Urinary bladder (tissue), 4 donors: Measurements from ENCODE around the gene PTPN20. TPM values are rescaled to one million over a fixed set of nuclear protein-coding genes. Genes with fewer than 3 reads are reported as not detected.

ENCODE experiments used
- DNase-seq: peaks from one replicate; pipeline ENCODE4 v3.0.0-alpha.2; 2015; ENCODE audit errors: extremely low spot score
- H3K27ac ChIP-seq: one replicate; pipeline ENCODE4 v1.5.1; 2013; ENCODE audit warnings: low read depth, mild to moderate bottlenecking, moderate library complexity
- H3K36me3 ChIP-seq: one replicate; pipeline ENCODE4 v1.6.1; 2013; ENCODE audit warnings: mild to moderate bottlenecking, moderate library complexity; ENCODE audit not compliant: insufficient read depth
- H3K4me1 ChIP-seq: one replicate; pipeline ENCODE4 v1.6.1; 2013; ENCODE audit warnings: mild to moderate bottlenecking, moderate library complexity; ENCODE audit not compliant: insufficient read depth
- H3K4me3 ChIP-seq: one replicate; pipeline ENCODE4 v1.5.1; 2013; ENCODE audit warnings: low read depth, low read length
- WGBS: extraction: QIAGEN DNeasy Blood & Tissue Kit; methylation state at CpG from one replicate; pipeline ENCODE4 v1.1.7; 2013; 5-methylcytosine and 5-hydroxymethylcytosine counted together
- polyA plus RNA-seq: library from polyadenylated mRNA; stranded (reverse); fragments of 200-250 nt; gene quantifications from one replicate; pipeline ENCODE4 v1.2.3, GENCODE V29; 2013
- total RNA-seq: library from RNA; depleted of rRNA; stranded (reverse); fragments of >200 nt; gene quantifications from one replicate; pipeline ENCODE4 v1.2.3, GENCODE V29; 2014
- donor health status: healthy with polysubstance abuse.
- donor health status: healthy.

Gene PTPN20
- total and polyA plus RNA-seq, 2 donors, result 1.3 to 8.6 TPM

DNA sequence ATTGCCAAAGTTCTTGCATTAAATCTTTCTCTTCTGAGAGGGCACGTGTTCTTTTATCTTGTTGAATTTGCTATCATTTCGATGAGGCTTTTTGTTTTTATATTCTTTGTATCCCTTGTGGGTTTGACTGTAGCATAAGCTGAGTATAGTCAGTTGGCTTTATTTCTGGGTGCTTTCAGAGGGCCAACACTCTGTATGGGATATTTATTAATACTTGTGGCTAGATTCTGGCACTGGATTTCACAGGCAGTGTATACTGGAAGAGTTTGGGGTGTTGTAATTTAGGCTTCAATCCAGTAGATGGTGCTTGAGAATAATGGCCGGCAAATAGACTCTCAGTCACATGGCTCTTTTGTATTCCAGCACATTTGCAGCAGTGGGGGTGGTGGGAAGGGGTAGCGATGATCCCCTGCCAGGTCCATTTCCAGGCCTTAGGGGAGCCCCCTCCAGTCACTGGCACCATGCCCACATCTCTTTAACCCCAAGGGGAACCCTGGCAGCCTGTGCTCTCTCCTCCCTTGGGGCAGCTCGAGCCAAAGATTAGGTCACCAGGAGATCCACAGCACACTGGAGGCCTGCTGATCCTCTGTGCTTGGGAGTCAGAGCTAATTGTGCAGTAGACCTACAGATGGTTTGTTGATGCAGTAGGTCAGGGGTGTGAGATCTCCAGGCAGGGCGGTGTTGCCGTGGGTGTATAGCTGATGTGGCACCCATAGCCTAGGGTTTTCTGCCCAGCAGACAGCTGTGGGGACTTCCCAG lies 81.8 kb downstream of the PTPN20 start:
- no peaks in the 10 kb centered on the region for H3K4me1 ChIP-seq
- no peak overlapping the region for H3K27ac ChIP-seq
- WGBS, result 43% methylated on average over 7 of the region's 7 CpGs

DNA sequence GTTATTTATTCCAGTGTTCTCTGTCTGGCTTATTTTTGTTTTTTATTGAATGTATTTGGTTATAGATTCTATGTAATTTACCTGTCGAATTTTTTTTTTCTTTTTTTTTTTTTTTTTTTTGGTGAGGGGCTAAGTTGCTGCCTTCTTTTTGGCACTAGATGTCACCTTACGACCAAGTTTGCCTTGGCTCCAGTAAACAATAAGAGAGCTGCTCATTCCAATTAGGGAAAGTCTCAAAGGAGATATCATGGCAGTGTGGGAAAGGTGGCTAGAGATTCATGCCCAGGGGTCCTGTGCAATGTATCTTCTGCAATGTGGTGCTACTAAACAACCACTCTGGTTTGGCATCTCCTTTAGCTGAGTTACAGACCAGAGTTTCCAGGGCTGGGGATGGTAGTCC lies 84.0 kb downstream of the PTPN20 start:
- no peak overlapping the region for H3K27ac ChIP-seq
- H3K4me1 ChIP-seq, result no peaks in the 10 kb centered on the region
- no peak overlapping the region for H3K4me3 ChIP-seq
- DNase-seq, result no peak
- H3K36me3 ChIP-seq, result no peaks in the 10 kb centered on the region
- 75% methylated on average over 2 of the region's 2 CpGs for WGBS

More for the DNA sequence above, 81.8 kb downstream of the PTPN20 start:
- DNase-seq, result no peak
- Histone ChIP-seq H3K36me3 (no peaks in the 10 kb centered on the region), H3K4me3 (no peak overlapping the region)

DNA sequence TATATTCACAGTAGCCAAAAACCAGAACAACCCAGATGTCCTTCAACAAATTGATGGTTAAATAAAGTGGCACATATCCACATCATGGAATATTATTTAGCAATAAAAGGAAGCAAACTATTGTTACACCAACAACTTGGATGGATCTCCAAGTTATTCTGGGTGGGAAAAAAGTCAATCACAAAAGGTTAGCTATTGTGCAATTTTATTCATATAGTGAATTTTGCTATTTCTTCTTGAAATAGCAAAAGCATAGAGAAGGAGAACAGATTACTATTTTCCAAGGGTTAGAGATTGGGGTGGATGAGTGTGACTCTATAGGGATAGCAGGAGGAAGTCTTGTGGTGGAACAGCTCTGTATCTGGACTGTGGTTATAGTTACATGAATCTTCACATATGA lies 87.0 kb downstream of the PTPN20 start:
- no peak for DNase-seq
- Histone ChIP-seq H3K4me1 (no peaks in the 10 kb centered on the region), H3K36me3 (no peaks in the 10 kb centered on the region), H3K4me3 (no peak overlapping the region), H3K27ac (no peak overlapping the region)

DNA sequence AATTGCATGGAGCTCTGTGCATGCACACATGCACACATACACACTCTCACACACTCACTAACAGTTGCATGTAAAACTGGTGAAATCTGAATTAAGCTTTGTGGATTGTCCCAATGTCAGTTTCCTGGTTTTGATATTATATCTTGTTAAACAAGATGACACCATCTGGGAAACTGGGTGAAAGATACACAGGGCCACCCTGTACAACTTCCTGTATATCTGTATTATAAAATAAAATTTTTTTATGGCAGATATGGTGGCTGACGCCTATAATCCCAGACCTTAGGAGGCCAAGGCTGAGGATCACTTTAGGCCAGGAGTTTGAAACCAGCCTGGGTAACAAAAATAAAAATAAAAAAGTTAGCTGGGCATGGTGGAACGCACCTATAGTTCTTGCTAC lies 87.4 kb downstream of the PTPN20 start:
- no peak overlapping the region for H3K4me3 ChIP-seq
- H3K36me3 ChIP-seq, result no peaks in the 10 kb centered on the region
- no peak for DNase-seq
- WGBS, result 90% methylated on average over 2 of the region's 2 CpGs
- H3K4me1 ChIP-seq, result no peaks in the 10 kb centered on the region
- H3K27ac ChIP-seq, result no peak overlapping the region

DNA sequence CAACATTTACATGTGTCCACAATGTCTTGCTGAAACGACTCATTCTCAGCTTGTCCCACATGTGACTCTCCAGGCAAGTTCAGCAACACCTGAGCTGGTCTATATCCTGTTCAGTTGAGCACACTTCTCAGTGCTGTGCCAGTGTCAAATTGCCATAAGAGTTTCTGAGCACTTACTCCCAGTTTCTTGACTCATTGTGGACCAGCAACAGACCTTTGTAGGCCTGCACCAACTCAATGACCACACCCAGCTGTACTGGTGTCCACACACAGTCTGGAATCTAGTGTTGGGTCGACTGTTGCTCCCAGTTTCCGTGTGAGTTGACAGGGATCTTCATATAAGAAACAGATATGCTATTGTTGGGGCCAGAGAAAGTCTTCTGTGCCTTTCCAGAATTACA lies 88.0 kb downstream of the PTPN20 start:
- no peaks in the 10 kb centered on the region for H3K4me1 ChIP-seq
- no peak for DNase-seq
- H3K27ac ChIP-seq, result no peak overlapping the region
- no peak overlapping the region for H3K4me3 ChIP-seq
- 69% methylated on average over 3 of the region's 3 CpGs for WGBS
- H3K36me3 ChIP-seq, result no peaks in the 10 kb centered on the region

DNA sequence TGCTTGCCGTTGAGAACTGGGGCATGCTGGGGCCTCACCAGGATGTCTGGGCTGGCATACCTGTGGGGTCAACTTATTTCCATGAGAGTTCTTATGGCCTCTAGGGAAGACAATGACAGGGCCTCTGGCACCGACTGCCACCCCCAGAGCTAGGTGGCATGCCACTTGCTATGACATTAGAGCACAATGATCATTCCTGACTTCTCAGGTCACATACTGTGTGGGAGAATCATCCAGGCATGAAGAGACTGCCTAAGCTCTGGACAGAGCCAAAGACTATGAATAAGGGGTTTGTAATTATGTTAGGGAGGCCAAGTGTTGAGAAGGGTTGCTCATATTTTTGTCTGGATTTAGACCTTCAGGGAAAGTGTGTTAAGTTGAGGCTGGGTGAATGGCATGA lies 97.5 kb downstream of the PTPN20 start:
- DNase-seq, result no peak
- Histone ChIP-seq H3K4me3 (no peak overlapping the region), H3K4me1 (no peaks in the 10 kb centered on the region), H3K36me3 (no peaks in the 10 kb centered on the region), H3K27ac (no peak overlapping the region)
- WGBS, result 81% methylated on average over 2 of the region's 2 CpGs

DNA sequence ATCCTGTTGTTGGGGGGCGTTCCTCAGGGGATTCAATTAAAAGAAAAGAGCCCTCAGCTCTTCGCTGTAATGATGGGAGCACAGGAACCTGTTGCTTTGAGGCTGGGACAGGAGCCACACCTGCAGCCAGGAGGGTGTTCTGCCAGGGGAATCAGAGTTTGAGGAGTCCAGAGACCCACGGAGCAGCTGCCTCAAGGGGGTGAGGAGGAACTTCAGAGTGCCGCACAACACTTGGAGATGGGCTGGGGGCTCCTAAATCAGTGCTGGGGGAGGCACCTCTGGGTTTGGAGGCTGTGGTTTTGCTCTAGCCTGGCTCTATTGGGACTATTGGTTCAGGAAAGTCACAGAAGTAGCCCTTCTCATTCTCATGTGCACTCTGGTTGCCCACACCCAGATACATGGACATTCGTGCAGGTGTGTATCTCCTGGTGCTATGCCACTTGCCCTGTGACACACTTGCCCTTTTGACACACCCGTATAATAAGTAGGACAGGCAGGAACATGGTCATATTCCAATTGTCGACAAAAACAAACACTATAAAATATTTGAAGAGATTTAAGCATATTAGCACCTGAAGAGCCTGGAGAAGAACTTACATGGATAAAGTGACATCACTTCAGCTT lies 98.1 kb downstream of the PTPN20 start:
- Histone ChIP-seq H3K4me3 (no peak overlapping the region), H3K4me1 (no peaks in the 10 kb centered on the region), H3K36me3 (no peaks in the 10 kb centered on the region), H3K27ac (no peak overlapping the region)
- no peak for DNase-seq
- WGBS, result 77% methylated on average over 7 of the region's 7 CpGs

DNA sequence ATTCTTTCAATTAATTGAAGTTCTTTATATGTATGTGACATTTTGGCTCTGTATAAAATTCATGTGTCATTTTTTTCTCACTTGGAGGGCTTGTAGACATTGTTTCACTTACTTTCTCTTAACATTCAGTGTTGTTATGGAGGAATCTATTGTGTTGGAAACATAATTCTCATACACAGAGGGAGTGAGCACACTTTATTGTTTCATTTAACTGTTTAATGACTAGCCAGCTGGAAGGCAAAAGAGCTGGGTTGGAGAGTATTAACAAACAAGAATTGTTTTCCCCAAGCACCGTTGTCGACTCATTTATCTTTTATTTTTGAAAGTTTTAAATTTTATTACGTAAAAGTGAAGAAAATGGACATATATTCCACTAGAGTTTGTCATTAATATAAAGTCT lies 98.8 kb downstream of the PTPN20 start:
- no peak for DNase-seq
- WGBS, result 87% methylated on average over 3 of the region's 3 CpGs

DNA sequence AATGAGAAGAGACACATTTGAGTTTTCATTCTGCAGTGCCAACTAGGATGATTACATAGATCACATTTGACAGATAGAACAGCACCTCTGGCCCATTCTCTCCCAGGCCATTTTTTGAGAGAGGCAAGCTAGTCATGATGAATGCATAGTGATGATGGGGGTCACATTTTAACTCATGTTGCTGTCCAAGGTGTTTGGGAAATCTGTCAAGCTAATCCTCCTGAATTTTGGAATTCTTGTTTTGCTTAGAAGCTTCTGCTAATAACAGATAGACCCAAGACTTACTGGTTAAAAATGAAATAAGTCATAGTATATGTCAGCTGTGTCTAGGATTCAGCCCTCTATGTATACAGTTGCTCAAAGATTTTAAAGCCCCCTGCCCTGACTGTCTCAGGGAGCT lies 101.0 kb downstream of the PTPN20 start:
- no peak overlapping the region for H3K27ac ChIP-seq
- no peak for DNase-seq
- H3K4me3 ChIP-seq, result no peak overlapping the region
- no peaks in the 10 kb centered on the region for H3K4me1 ChIP-seq
- H3K36me3 ChIP-seq, result no peaks in the 10 kb centered on the region

More for the DNA sequence above, 98.8 kb downstream of the PTPN20 start:
- no peaks in the 10 kb centered on the region for H3K4me1 ChIP-seq
- H3K4me3 ChIP-seq, result no peak overlapping the region
- H3K36me3 ChIP-seq, result no peaks in the 10 kb centered on the region
- no peak overlapping the region for H3K27ac ChIP-seq

DNA sequence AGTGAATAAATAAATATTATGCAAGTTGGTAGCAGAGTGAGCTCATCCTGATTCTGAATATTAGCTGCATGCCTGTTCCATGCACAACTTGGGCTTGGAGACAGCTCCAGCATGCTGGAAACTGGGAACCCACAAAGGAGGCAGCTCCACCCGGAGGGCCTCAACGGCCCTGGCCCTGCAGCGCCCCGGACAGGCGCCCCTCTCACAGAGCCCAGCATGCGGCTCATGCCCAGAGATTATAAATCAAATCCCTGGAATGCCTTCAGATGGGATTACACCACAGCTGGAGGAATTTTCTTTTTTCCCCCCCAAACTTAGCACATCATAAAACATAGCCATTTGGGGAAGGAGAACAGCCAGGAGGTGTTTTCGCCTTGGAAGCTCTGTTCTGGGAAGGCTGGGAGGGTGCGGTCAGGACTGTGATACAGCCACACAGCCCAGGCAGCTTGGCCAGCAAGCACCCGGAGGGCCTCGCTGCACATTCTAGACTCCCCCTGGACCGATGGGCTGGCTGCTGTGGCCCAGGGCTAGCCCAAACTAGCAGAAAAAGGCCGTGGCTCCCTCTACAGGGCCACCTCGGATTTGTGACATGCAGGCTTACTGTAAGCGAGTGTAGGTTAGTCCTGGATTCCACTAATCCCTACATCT lies 102.4 kb downstream of the PTPN20 start:
- H3K4me3 ChIP-seq, result no peak overlapping the region
- DNase-seq, result no peak
- no peaks in the 10 kb centered on the region for H3K4me1 ChIP-seq
- no peaks in the 10 kb centered on the region for H3K36me3 ChIP-seq
- 28% methylated on average over 14 of the region's 14 CpGs for WGBS
- H3K27ac ChIP-seq, result no peak overlapping the region

DNA sequence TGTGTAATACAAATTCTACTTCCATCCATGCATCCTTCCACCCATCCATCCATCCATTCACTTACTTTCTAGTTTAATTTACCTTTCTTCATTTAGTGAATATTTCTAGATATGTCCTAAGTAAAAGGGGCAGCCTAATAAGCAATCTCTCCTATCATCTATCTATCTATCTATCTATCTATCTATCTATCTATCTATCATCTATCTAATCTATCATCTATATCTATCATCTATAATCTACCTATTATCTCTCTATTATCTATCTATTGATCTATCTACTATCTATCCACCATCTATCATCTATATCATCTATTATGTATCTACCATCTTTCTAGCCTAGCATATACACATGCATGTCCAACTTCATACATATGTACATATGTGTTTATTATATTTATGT lies 104.2 kb downstream of the PTPN20 start:
- H3K36me3 ChIP-seq, result no peaks in the 10 kb centered on the region
- H3K27ac ChIP-seq, result no peak overlapping the region
- no peaks in the 10 kb centered on the region for H3K4me1 ChIP-seq
- DNase-seq, result no peak
- H3K4me3 ChIP-seq, result no peak overlapping the region

DNA sequence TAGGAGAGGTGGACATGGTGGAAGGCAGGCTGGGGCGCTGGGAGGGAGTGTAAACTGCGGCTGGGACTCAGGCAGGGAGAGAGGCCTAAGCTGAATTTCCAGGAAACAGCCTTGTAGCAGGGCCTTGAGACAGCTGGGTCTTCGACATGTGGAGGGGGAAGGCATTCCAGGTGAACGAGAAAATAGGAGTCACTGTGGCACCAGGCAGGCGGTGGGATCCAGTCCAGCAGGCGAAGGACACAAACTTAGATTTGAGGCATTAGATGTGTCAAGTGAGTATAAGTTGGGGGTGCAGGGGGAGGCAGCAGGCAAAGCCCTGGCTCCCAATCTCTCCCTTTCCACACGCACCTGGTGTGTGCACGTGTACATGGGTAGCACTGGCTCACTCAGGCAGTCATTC lies 105.3 kb downstream of the PTPN20 start:
- no peak for DNase-seq
- no peak overlapping the region for H3K4me3 ChIP-seq

DNA sequence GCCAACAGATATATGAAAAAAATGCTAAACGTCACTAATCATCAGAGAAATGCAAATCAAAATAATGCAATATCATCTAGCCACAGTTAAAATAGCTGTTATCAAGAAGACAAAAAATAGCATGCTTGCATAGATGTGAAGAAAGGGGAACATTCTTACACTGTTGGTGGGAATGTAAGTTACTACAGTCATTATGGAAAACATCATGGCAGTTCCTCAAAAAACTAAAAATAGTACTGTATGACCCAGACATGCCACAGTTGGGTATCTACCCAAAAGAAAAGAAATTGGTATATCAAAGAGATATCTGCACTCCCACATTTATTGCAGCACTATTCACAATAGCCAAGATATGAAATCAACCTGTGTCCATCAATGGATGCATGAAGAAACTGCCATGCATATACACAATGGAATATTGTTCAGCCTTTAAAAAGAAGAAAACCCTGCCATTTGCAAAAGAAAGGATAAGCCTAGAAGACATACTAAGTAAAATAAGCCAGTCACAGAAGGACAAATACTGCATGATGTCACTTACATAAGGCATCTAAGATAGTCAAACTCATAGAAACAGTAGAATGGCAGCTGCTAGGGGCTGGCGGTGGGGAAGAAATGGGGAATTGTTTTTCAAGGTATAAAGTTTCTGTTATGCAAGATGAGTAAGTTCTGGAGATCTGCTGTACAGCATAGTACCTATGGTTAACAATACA lies 107.0 kb downstream of the PTPN20 start:
- Histone ChIP-seq H3K4me1 (no peaks in the 10 kb centered on the region), H3K27ac (no peak overlapping the region), H3K4me3 (no peak overlapping the region), H3K36me3 (no peaks in the 10 kb centered on the region)
- WGBS, result 91% methylated on average over 2 of the region's 2 CpGs
- DNase-seq, result no peak

More for the DNA sequence above, 105.3 kb downstream of the PTPN20 start:
- Histone ChIP-seq H3K4me1 (no peaks in the 10 kb centered on the region), H3K27ac (no peak overlapping the region), H3K36me3 (no peaks in the 10 kb centered on the region)
- WGBS, result 88% methylated on average over 8 of the region's 8 CpGs
